Measurements from ENCODE around the gene FLNA. TPM values are rescaled to one million over a fixed set of nuclear protein-coding genes. Genes with fewer than 3 reads are reported as not detected.

Gene FLNA
- polyA plus RNA-seq, 2 of the 4 experiments (the other 2 are of a cell fraction), result 303 to 1,116 TPM

GRCh38 chrX:154384284-154384892 lies 10.0 kb upstream of the FLNA start:
- peaks cover 15% of the 10 kb centered on the region for H3K4me1 ChIP-seq
- H3K27ac ChIP-seq, result no peak overlapping the region
- no peaks in the 10 kb centered on the region for H3K9me3 ChIP-seq
- DNase-seq (ENCODE audit: low read depth in 1 of 2, low spot score in 1 of 2), result no peak
- CTCF ChIA-PET, result interaction anchor here (0.7 to 3.5 kb wide), 5 partner anchors 11 to 1443 kb away, joined by 3 to 49 read pairs (median 3); partner anchors contain the start of genes FLNA and RPL10
- no peak for ATAC-seq
- no peak for TF ChIP-seq ZNF302 (CRISPR knock-in tag; IDR thresholded peaks at IDR 0.05)
- TF ChIP-seq CTCF (IDR thresholded peaks at IDR 0.05), result peak; percentile 11; the same call in 1 of the 3 replicates
- H3K4me2 ChIP-seq, result no peak overlapping the region
- 87% methylated on average over 6 of the region's 8 CpGs for WGBS (ENCODE audit: missing lambda C conversion rate)
- H3K4me3 ChIP-seq, result no peak overlapping the region
- POLR2A ChIA-PET, result interaction anchor here (1.1 to 2.8 kb wide), 3 partner anchors 11 to 14 kb away, joined by 5 to 10 read pairs (median 5); partner anchors contain the start of gene RPL10
- no peak for FAIRE-seq

GRCh38 chrX:154383359-154384283 lies 9.2 kb upstream of the FLNA start:
- ATAC-seq, result no peak
- Histone ChIP-seq H3K27ac (no peak overlapping the region), H3K4me2 (no peak overlapping the region), H3K4me1 (peaks cover 15% of the 10 kb centered on the region), H3K9me3 (no peaks in the 10 kb centered on the region), H3K4me3 (no peak overlapping the region)
- DNase-seq (ENCODE audit: low read depth in 1 of 2, low spot score in 1 of 2), result no peak
- TF ChIP-seq POLR2A (IDR thresholded peaks at IDR 0.05; ENCODE audit: low read length) (peak; percentile 6; the same call in 1 of the 2 replicates), HOXA7 (CRISPR knock-in tag; IDR thresholded peaks at IDR 0.05) (no peak; the same call in 1 of the 2 replicates), CHD4 (IDR thresholded peaks at IDR 0.05; ENCODE audit: borderline replicate concordance) (no peak)
- CTCF ChIA-PET, result interaction anchor here (0.7 to 3.5 kb wide), 5 partner anchors 10 to 1442 kb away, joined by 3 to 49 read pairs (median 3); partner anchors contain the start of genes FLNA and RPL10
- POLR2A ChIA-PET, result interaction anchor here (1.1 to 2.8 kb wide), 3 partner anchors 11 to 14 kb away, joined by 5 to 10 read pairs (median 5); partner anchors contain the start of gene RPL10
- FAIRE-seq, result no peak
- WGBS (ENCODE audit: missing lambda C conversion rate), result 92% methylated on average over 9 of the region's 14 CpGs

GRCh38 chrX:154382483-154383069 lies 8.1 kb upstream of the FLNA start:
- H3K4me1 ChIP-seq, result peaks cover 20% of the 10 kb centered on the region
- H3K4me2 ChIP-seq, result no peak overlapping the region
- CTCF ChIA-PET, result interaction anchor here (3.5 kb wide), 1 partner anchor 9 kb away, joined by 49 read pairs; the partner anchor contains the start of gene FLNA
- no peak overlapping the region for H3K27ac ChIP-seq
- no peaks in the 10 kb centered on the region for H3K9me3 ChIP-seq
- POLR2A ChIA-PET, result interaction anchor here (2.8 kb wide), 1 partner anchor 12 kb away, joined by 10 read pairs; no protein-coding TSS in a partner anchor
- FAIRE-seq, result no peak
- TF ChIP-seq CBX8 (IDR thresholded peaks at IDR 0.05) (no peak), ZFP36 (IDR thresholded peaks at IDR 0.05; ENCODE audit: borderline replicate concordance, partially characterized antibody) (no peak), HOXA7 (CRISPR knock-in tag; IDR thresholded peaks at IDR 0.05) (0 out of 2 replicates have a peak, but pooled peaks have one; percentile 49), JUN (IDR thresholded peaks at IDR 0.05) (0 out of 5 replicates have a peak, but pooled peaks of 1 of the 2 experiments have one; percentile 17), MYC (IDR thresholded peaks at IDR 0.05; ENCODE audit: borderline replicate concordance, low read length) (no peak), E2F6 (IDR thresholded peaks at IDR 0.05; ENCODE audit: borderline replicate concordance, low read depth) (no peak)
- DNase-seq (ENCODE audit: low read depth in 1 of 2, low spot score in 1 of 2), result no peak
- WGBS (ENCODE audit: missing lambda C conversion rate), result 84% methylated on average over 10 of the region's 11 CpGs
- H3K4me3 ChIP-seq, result no peak overlapping the region
- ATAC-seq, result no peak

GRCh38 chrX:154381271-154381670 lies 6.8 kb upstream of the FLNA start:
- Histone ChIP-seq H3K4me2 (0 out of 3 replicates have a peak overlapping the region, but pooled peaks have one; percentile 98), H3K4me1 (peaks cover 23% of the 10 kb centered on the region), H3K27ac (peak overlapping the region in 1 of 2 experiments; percentile 96; a peak in 1 of 6 replicates), H3K4me3 (no peak overlapping the region), H3K9me3 (no peaks in the 10 kb centered on the region)
- no peak for FAIRE-seq
- POLR2A ChIA-PET, result no interaction called here
- 80% methylated on average over 6 of the region's 6 CpGs for WGBS (ENCODE audit: missing lambda C conversion rate)
- CTCF ChIA-PET, result interaction anchor here (3.5 kb wide), 1 partner anchor 7 kb away, joined by 49 read pairs; the partner anchor contains the start of gene FLNA
- no peak for DNase-seq (ENCODE audit: low read depth in 1 of 2, low spot score in 1 of 2)
- ATAC-seq, result no peak
- TF ChIP-seq CTCF (IDR thresholded peaks at IDR 0.05), result no peak
- no peak for TF ChIP-seq FOXS1 (CRISPR knock-in tag; IDR thresholded peaks at IDR 0.05)
- TF ChIP-seq EP300 (IDR thresholded peaks at IDR 0.05), result no peak
- TF ChIP-seq TP53 (CRISPR knock-in tag; IDR thresholded peaks at IDR 0.05), result no peak
- no peak for TF ChIP-seq HMGXB4 (CRISPR knock-in tag; IDR thresholded peaks at IDR 0.05; ENCODE audit: borderline replicate concordance)
- TF ChIP-seq JUN (IDR thresholded peaks at IDR 0.05), result no peak
- TF ChIP-seq HOXA7 (CRISPR knock-in tag; IDR thresholded peaks at IDR 0.05), result no peak
- no peak for TF ChIP-seq ATOH8 (CRISPR knock-in tag; IDR thresholded peaks at IDR 0.05; ENCODE audit: low read depth)

Data from A549 (cell line).